Mesodermal cell (in vitro differentiated cells): ENCODE data around the gene TPGS1.

Source experiments
- H3K27ac ChIP-seq: 2 replicates; pipeline ENCODE4 v1.7.0; 2013; ENCODE audit warnings: mild to moderate bottlenecking, low read depth, low read length, moderate library complexity; ENCODE audit not compliant: severe bottlenecking
- H3K36me3 ChIP-seq: 2 replicates; pipeline ENCODE4 v1.7.1; 2013; ENCODE audit warnings: mild to moderate bottlenecking, low read length, moderate library complexity; ENCODE audit not compliant: control insufficient read depth, insufficient read depth
- H3K4me1 ChIP-seq: one replicate; pipeline ENCODE4 v1.7.1; 2013; ENCODE audit warnings: mild to moderate bottlenecking, low read length; ENCODE audit not compliant: insufficient read depth, control insufficient read depth, poor library complexity, severe bottlenecking
- H3K4me3 ChIP-seq: 2 replicates; pipeline ENCODE4 v1.7.0; 2013; ENCODE audit warnings: low read length, control low read depth, mild to moderate bottlenecking; ENCODE audit not compliant: insufficient read depth, poor library complexity, severe bottlenecking; ENCODE audit errors: extremely low read depth
- H3K9me3 ChIP-seq: 2 replicates; pipeline ENCODE4 v1.7.1; 2013; ENCODE audit warnings: mild to moderate bottlenecking, low read length, moderate library complexity; ENCODE audit not compliant: control insufficient read depth
- WGBS, 2 experiments: methylation state at CpG; one replicate each; pipeline ENCODE4 v1.1.5; 2013; ENCODE audit warnings: missing lambda C conversion rate in 2 of 2; ENCODE audit not compliant: insufficient coverage in 2 of 2; 5-methylcytosine and 5-hydroxymethylcytosine counted together

Gene TPGS1

DNA sequence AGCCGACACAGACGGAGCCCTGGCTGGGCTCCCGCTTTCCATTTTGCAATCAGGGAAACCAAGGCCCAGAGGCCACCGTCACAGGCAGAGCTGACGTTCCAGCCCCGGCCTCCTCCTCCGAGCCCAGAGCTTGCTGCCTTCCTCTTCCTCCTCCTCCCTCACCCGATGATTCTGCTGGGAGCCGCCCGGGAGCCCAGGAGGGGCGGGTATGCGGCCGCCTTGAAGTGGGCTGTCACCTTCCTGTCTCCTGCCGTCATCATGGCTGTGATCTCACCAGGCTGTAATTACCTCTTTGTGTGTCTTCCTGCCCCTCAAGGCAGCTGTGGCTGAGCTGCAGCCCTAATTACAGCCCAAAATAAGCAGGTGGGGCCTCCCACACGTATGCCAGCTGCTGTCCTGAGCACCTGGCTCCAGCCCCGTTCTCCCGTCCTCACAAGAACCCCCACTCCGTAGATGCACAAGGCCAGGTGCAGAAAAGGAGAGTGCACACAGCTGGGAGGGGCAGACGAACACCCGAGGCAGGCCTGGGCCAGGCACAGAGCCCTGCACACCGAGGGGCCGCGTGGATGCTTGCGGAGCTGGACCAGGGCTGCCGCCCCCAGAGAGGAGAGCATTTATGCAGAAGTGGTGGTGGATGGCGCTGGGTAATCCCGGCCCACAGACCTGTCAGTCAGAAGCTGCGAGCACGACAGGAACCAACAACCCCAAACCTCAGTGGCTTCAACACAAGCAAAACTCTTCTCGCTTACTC is 4.0 kb downstream of the TPGS1 start:
- Histone ChIP-seq H3K4me1 (peaks cover 15% of the 10 kb centered on the region), H3K4me3 (peak overlapping the region; percentile 14), H3K9me3 (no peaks in the 10 kb centered on the region), H3K27ac (peak overlapping the region; percentile 87), H3K36me3 (peaks cover 20% of the 10 kb centered on the region)
- 13 to 16% methylated on average over 14 to 25 of the region's 30 CpGs for WGBS, 2 experiments

DNA sequence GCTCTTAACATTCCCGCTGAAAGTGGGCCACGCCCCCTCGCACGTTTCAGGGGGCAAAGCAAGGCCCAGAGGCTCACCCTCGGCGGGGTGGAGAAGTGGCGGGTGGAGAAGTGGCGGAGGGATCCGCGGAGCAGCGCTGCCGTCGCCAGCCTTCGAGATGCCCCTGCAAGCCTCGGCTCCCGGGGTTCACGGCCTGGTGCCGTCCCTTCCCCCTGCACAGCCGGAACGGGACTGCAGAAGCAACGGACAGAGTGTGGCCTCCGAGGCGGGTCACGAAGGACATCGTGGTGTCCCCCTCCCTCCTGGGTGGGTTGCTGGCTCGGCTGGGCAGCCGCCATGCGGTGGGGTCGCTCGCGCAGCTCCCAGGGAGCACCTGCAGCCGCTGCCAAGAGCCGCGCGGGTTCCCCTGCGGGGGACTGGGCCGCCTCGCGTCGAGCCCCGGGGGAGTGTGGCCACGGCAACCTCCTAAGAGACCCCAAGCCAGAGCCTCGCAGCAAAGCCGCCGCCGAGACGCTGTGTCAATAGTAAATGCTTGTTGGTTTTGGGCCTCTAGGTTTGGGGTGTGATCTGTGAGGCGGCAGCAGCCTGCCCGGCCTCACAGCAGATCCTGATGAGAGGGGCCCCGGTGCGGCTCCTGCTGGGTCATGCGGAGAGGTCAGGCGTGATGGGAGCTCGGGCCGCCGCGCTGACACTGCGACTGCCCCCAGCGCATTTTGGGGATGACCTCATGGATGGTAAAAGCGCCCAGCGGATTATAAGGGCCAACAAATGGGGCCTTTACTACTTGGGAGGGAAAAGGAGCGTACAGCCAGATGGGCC is 5.5 kb downstream of the TPGS1 start:
- Histone ChIP-seq H3K36me3 (peaks cover 20% of the 10 kb centered on the region), H3K4me1 (peaks cover 20% of the 10 kb centered on the region), H3K27ac (peak overlapping the region; percentile 10), H3K9me3 (no peaks in the 10 kb centered on the region), H3K4me3 (no peak overlapping the region)
- WGBS, 2 experiments = 78 to 80% methylated on average over 41 to 46 of the region's 62 CpGs

- Histone ChIP-seq H3K36me3 (peaks cover 20% of the 10 kb centered on the region), H3K4me1 (peaks cover 16% of the 10 kb centered on the region), H3K27ac (no peak overlapping the region), H3K9me3 (no peaks in the 10 kb centered on the region), H3K4me3 (no peak overlapping the region)
- WGBS, 2 experiments = 93 to 94% methylated on average over 10 of the region's 10 CpGs
These were observed 6.3 kb downstream of the TPGS1 start for GRCh38 chr19:513368-514165.

- H3K4me1 ChIP-seq = peaks cover 19% of the 10 kb centered on the region
- H3K4me3 ChIP-seq = no peak overlapping the region
- peaks cover 16% of the 10 kb centered on the region for H3K36me3 ChIP-seq
- 96 to 97% methylated on average over 8 to 9 of the region's 9 CpGs for WGBS, 2 experiments
- no peak overlapping the region for H3K27ac ChIP-seq
- H3K9me3 ChIP-seq = no peaks in the 10 kb centered on the region
These were observed 6.9 kb downstream of the TPGS1 start for GRCh38 chr19:514166-514663.

DNA sequence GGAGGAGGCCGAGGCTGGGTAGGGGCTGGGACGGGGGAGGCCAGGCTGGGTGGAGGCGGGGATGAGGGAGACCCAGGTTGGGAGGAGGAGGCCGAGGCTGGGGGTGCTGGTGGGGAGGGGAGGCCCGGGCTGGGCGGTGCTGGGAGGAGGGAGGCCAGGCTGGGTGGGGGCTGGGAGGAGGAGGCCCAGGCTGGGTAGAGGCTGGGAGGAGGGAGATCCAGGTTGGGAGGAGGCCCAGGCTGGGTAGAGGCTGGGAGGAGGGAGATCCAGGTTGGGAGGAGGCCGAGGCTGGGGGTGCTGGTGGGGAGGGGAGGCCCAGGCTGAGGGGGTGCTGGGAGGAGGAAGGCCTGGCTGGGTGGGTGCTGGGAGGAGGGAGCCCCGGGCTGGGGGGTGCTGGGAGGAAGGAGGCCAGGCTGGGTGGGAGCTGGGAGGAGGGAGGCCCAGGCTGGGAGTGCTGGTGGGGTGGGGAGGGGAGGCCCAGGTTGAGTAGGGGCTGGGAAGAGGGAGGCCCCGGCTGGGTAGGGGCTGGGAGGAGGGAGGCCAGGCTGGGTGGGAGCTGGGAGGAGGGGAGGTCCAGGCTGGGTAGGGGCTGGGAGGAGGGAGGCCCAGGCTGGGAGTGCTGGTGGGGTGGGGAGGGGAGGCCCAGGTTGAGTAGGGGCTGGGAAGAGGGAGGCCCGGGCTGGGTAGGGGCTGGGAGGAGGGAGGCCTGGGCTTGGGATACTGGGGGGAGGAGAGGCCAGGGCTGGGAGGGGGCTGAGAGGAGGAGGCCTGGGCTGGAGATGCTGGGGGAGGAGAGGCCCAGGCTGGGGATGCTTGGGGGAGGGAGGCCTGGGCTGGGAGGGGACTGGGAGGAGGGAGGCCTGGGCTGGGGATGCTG is 10.7 kb downstream of the TPGS1 start:
- Histone ChIP-seq H3K9me3 (no peaks in the 10 kb centered on the region), H3K27ac (no peak overlapping the region), H3K36me3 (peaks cover 22% of the 10 kb centered on the region), H3K4me3 (no peak overlapping the region), H3K4me1 (peaks cover 10% of the 10 kb centered on the region)
- 62 to 76% methylated on average over 6 to 9 of the region's 10 CpGs for WGBS, 2 experiments

GRCh38 chr19:518598-519231 is 11.4 kb downstream of the TPGS1 start:
- Histone ChIP-seq H3K36me3 (peaks cover 22% of the 10 kb centered on the region), H3K4me3 (no peak overlapping the region), H3K27ac (no peak overlapping the region), H3K4me1 (peaks cover 10% of the 10 kb centered on the region), H3K9me3 (no peaks in the 10 kb centered on the region)
- WGBS, 2 experiments = 68 to 77% methylated on average over 44 to 56 of the region's 58 CpGs

DNA sequence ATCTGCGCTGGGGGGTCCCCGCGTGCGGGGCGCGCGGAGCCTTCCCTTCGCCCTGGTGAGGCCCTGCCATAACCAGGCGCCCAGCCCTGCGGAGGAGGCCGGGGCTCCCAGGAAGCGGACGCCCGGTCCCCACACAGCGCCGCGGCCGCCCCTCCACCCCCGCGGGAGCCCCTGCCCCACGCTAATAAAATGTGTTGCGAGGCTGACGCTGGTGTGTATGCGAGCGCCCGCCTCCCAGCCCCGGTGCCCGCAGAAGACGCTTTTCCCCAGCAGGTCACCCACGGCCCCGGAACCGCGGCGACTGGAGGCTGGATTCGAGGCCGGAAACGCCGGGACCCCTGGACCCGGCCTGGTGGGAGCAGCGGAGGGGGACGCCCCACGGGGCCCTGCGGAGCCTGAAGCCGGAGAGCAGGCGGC is 12.2 kb downstream of the TPGS1 start:
- Histone ChIP-seq H3K27ac (no peak overlapping the region), H3K4me3 (no peak overlapping the region), H3K4me1 (peaks cover 10% of the 10 kb centered on the region), H3K9me3 (no peaks in the 10 kb centered on the region), H3K36me3 (peaks cover 14% of the 10 kb centered on the region)
- 95 to 96% methylated on average over 44 to 45 of the region's 45 CpGs for whole genome bisulfite sequencing, 2 experiments

- no peak overlapping the region for H3K27ac ChIP-seq
- no peak overlapping the region for H3K4me3 ChIP-seq
- no peaks in the 10 kb centered on the region for H3K9me3 ChIP-seq
- WGBS, 2 experiments = 96 to 99% methylated on average over 10 to 12 of the region's 12 CpGs
- H3K36me3 ChIP-seq = peaks cover 14% of the 10 kb centered on the region
- peaks cover 5% of the 10 kb centered on the region for H3K4me1 ChIP-seq
These were observed 15.4 kb downstream of the TPGS1 start for GRCh38 chr19:522726-523125.

DNA sequence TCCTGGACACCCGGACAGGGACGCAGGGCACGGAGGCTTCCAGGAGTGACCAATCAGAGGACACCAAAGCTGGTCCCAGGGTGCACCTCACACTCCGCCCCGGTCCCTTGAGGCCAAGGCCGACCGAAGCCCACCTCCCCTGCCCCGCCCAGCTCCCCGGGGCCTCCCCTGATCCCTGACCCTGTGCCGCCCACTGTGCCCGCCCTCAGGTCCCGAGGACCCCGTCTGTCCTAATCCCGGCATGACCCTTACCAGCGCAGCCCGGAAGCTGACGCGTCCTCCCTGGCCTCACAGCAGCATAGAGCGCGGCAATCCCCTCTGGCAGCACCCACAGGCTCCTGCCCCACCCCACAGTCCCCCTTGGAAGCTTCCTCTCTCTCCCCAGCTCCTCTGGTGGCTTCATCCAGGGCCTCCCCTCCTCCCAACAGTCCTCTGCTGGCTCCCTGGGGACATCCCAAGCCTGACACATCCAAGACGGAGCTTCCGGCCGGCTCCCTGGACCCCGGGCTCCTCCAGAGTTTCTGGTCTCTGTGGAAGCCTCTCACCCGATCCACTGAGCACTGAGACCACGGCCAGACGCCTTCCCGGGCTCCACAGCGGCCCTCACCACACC is 16.9 kb downstream of the TPGS1 start:
- Histone ChIP-seq H3K36me3 (peaks cover 14% of the 10 kb centered on the region), H3K9me3 (no peaks in the 10 kb centered on the region), H3K4me1 (no peaks in the 10 kb centered on the region), H3K4me3 (no peak overlapping the region), H3K27ac (no peak overlapping the region)
- 83 to 84% methylated on average over 25 to 26 of the region's 29 CpGs for WGBS, 2 experiments
